Central memory CD8-positive, alpha-beta T cell (primary cell): ENCODE measurements around the gene OSBPL6.
"Not testable (repeated sequence)": the region's sequence is repeated elsewhere in the genome, so short reads cannot be mapped to it uniquely, and the experiment has no call there.

Experiments used
- ATAC-seq: fragments of 150-1000 bp; cut with Tn5 transposase; replicated peaks from 2 replicates; pipeline ENCODE4 v1.10.0; 2022; ENCODE audit warnings: mild to moderate bottlenecking, moderate FRiP score, moderate number of reproducible peaks; ENCODE audit not compliant: poor library complexity, severe bottlenecking; ENCODE audit errors: extremely low read depth
- DNase-seq, 2 donors: peaks; one replicate each; pipeline ENCODE4 v3.0.0; 2021; ENCODE audit warnings: low spot score in 2 of 2
- H3K27ac Mint-ChIP-seq: one replicate; pipeline ENCODE4 v1.8.0; 2022; ENCODE audit warnings: low read depth, mild to moderate bottlenecking, moderate library complexity, mixed read lengths
- H3K27me3 Mint-ChIP-seq: one replicate; pipeline ENCODE4 v1.8.0; 2022; ENCODE audit warnings: mixed read lengths
- H3K36me3 Mint-ChIP-seq: one replicate; pipeline ENCODE4 v1.8.0; 2022; ENCODE audit warnings: mild to moderate bottlenecking, moderate library complexity, mixed read lengths; ENCODE audit not compliant: insufficient read depth
- H3K4me1 Mint-ChIP-seq: one replicate; pipeline ENCODE4 v1.8.0; 2022; ENCODE audit warnings: mixed read lengths
- H3K4me3 Mint-ChIP-seq: one replicate; pipeline ENCODE4 v1.8.0; 2022; ENCODE audit warnings: mild to moderate bottlenecking, moderate library complexity, mixed read lengths
- H3K9me3 Mint-ChIP-seq: one replicate; pipeline ENCODE4 v1.8.0; 2022; ENCODE audit warnings: mixed read lengths

Gene OSBPL6

DNA sequence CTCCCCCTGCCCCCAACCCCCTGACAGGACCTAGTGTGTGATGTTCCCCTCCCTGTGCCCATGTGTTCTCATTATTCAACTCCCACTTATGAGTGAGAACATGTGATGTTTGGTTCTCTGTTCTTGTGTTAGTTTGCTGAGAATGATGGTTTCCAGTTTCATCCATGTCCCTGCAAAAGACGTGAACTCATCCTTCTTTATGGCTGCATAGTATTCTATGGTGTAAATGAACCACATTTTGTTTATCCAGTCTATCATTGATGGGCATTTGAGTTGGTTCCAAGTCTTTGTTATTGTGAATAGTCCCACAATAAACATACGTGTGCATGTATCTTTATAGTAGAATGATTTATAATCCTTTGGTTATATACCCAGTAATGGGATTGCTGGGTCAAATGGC, 13.7 kb upstream of the OSBPL6 start:
- H3K9me3 Mint-ChIP-seq, ATAC-seq, H3K4me1 Mint-ChIP-seq, DNase-seq, H3K27ac Mint-ChIP-seq, H3K4me3 Mint-ChIP-seq, H3K36me3 Mint-ChIP-seq: not testable (repeated sequence)
- H3K27me3 Mint-ChIP-seq = peaks cover 31% of the 10 kb centered on the region

DNA sequence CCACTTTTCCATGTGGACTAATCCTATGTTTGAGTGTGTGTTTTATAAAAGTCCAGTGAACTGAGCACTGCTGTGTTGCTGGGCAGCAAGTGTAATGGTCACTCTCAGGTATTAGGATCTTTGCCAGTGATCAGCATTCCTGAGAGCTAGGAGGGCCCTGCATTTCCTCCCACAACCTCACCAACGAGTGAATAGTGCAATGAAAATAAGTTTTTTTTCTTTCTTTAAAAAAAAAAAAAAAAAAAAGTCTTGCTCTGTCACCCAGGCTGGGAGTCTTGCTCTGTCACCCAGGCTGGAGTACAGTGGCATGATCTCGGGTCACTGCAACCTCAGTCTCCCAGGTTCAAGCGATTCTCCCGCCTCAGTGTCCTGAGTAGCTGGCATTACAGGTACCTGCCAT, 6.5 kb upstream of the OSBPL6 start:
- no peak overlapping the region for H3K4me3 Mint-ChIP-seq
- H3K36me3 Mint-ChIP-seq = peaks cover 2% of the 10 kb centered on the region
- ATAC-seq (no peak), DNase-seq (no peak)
- no peak overlapping the region for H3K27ac Mint-ChIP-seq
- no peaks in the 10 kb centered on the region for H3K9me3 Mint-ChIP-seq
- no peaks in the 10 kb centered on the region for H3K4me1 Mint-ChIP-seq
- peaks cover 48% of the 10 kb centered on the region for H3K27me3 Mint-ChIP-seq

- Mint-ChIP-seq H3K9me3 (no peaks in the 10 kb centered on the region), H3K36me3 (peaks cover 2% of the 10 kb centered on the region), H3K4me3 (no peak overlapping the region), H3K27ac (no peak overlapping the region), H3K27me3 (peaks cover 48% of the 10 kb centered on the region), H3K4me1 (no peaks in the 10 kb centered on the region)
- DNase-seq (no peak), ATAC-seq (no peak)
Measured at GRCh38 chr2:178188466-178188865, 5.8 kb upstream of the OSBPL6 start.

GRCh38 chr2:178191004-178191508, 3.3 kb upstream of the OSBPL6 start:
- Mint-ChIP-seq H3K36me3 (peaks cover 2% of the 10 kb centered on the region), H3K27ac (peak overlapping the region; percentile 64), H3K27me3 (peaks cover 38% of the 10 kb centered on the region), H3K4me1 (peaks cover 4% of the 10 kb centered on the region), H3K9me3 (no peaks in the 10 kb centered on the region), H3K4me3 (no peak overlapping the region)
- DNase-seq (no peak), ATAC-seq (peak; percentile 31)

GRCh38 chr2:178191511-178191910, 2.8 kb upstream of the OSBPL6 start:
- no peak overlapping the region for H3K27ac Mint-ChIP-seq
- peaks cover 2% of the 10 kb centered on the region for H3K36me3 Mint-ChIP-seq
- DNase-seq = no peak
- H3K4me1 Mint-ChIP-seq = peaks cover 4% of the 10 kb centered on the region
- ATAC-seq = no peak
- no peaks in the 10 kb centered on the region for H3K9me3 Mint-ChIP-seq
- H3K27me3 Mint-ChIP-seq = peaks cover 38% of the 10 kb centered on the region
- H3K4me3 Mint-ChIP-seq = no peak overlapping the region

DNA sequence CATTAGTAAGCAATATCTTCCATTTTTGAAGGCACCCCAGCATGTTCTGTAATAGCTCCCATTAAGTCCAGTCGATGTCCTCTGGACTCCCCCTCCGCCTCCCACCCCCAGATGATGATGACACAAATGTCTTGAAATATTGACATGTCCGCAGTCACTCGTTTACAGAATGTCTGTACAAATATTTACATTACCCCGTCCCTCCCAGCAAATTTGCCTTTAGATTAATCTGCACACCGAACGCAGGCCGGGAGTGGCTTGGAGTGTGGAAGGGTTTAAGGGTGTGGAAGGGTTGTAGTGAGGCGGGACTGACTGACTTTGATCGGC, 853 bp upstream of the OSBPL6 start:
- Mint-ChIP-seq H3K36me3 (peaks cover 2% of the 10 kb centered on the region), H3K9me3 (no peaks in the 10 kb centered on the region), H3K27me3 (peaks cover 56% of the 10 kb centered on the region), H3K4me3 (peak overlapping the region; percentile 64), H3K27ac (no peak overlapping the region), H3K4me1 (peaks cover 4% of the 10 kb centered on the region)
- DNase-seq = no peak
- no peak for ATAC-seq

GRCh38 chr2:178194600-178195389, 483 bp downstream of the OSBPL6 start:
- Mint-ChIP-seq H3K4me3 (peak overlapping the region; percentile 73), H3K27me3 (peaks cover 68% of the 10 kb centered on the region), H3K36me3 (peaks cover 2% of the 10 kb centered on the region), H3K9me3 (no peaks in the 10 kb centered on the region), H3K4me1 (peaks cover 4% of the 10 kb centered on the region), H3K27ac (no peak overlapping the region)
- DNase-seq = no peak
- ATAC-seq = no peak

DNA sequence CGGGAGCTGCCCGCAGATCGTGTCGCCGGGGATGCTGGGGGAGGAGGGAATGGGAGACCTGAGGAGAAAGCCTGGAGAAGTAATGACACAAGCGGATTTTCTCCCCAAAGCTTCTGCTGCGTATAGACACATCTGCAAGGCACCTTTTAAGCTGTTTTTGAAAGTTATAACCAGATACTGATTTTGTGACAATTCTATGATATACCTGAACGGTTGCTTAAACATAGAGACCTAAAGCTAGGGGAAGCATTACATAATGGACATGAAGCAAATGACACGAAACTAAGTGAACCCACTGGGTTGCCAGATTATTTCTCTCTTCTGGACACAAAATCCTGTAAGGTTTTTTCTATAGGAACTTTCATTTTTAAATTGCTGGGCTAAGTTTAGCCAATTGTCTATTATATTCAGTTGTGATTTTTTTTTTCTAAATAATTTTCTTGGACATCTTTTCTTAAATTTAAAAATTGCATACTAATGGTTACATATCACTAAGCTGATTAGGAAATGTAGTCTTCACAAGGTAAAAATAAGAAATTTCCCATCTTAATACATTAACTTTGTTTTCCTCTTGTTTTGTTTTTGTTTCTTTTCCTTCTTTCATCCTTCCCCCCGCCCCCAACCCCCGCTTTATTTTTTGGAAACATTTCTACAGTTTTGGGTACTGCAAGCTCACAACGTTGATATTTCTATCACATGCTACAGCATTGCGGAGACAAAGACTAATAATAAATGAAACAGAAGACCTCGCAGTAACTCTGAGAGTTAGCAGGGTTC, 1.3 kb downstream of the OSBPL6 start:
- H3K4me1 Mint-ChIP-seq = peaks cover 4% of the 10 kb centered on the region
- DNase-seq (no peak), ATAC-seq (no peak)
- peak overlapping the region; percentile 73 for H3K4me3 Mint-ChIP-seq
- H3K27me3 Mint-ChIP-seq = peaks cover 68% of the 10 kb centered on the region
- no peak overlapping the region for H3K27ac Mint-ChIP-seq
- H3K36me3 Mint-ChIP-seq = peaks cover 2% of the 10 kb centered on the region
- H3K9me3 Mint-ChIP-seq = no peaks in the 10 kb centered on the region

- H3K4me1 Mint-ChIP-seq = peaks cover 4% of the 10 kb centered on the region
- no peaks in the 10 kb centered on the region for H3K9me3 Mint-ChIP-seq
- no peaks in the 10 kb centered on the region for H3K36me3 Mint-ChIP-seq
- DNase-seq (no peak), ATAC-seq (no peak)
- no peak overlapping the region for H3K4me3 Mint-ChIP-seq
- H3K27me3 Mint-ChIP-seq = peaks cover 63% of the 10 kb centered on the region
- no peak overlapping the region for H3K27ac Mint-ChIP-seq
Measured at GRCh38 chr2:178197791-178198190, 3.5 kb downstream of the OSBPL6 start.

DNA sequence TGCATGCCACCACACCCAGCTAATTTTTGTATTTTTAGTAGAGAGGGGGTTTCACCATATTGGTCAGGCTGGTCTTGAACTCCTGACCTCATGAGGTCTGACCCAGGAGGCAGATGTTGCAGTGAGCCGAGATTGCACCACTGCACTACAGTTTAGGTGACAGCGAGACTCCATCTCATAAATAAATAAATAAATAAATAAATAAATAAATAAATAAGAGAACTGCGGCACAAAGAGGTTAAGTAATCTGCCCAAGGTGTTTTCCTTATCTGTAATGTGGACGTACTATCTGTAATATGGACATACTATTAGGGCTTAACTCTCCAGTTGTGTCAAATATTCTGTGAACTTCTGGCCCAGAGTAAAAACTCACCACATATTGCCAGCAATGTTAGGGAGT, 4.1 kb downstream of the OSBPL6 start:
- DNase-seq, ATAC-seq, H3K4me1 Mint-ChIP-seq, H3K4me3 Mint-ChIP-seq, H3K36me3 Mint-ChIP-seq, H3K9me3 Mint-ChIP-seq, H3K27ac Mint-ChIP-seq: not testable (repeated sequence)
- peaks cover 63% of the 10 kb centered on the region for H3K27me3 Mint-ChIP-seq

DNA sequence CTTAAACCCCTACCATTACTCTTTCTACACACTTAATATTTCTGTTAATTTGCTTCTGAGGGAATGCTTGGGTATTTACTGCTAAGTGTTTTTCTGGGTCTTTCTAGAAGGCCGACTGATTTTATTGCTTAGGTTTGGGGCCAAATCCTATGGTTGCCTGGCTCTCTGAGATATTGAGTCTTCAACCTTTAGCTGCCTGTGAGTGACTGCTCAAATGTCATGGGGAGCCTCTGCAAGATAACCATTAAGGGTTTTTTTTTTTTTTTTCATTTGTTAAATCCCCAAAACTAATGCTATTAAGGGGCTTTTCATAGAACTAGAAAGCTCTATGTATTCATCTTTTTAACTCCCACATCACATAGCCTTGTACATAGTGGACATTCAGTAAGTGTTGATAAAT, 5.0 kb downstream of the OSBPL6 start:
- H3K4me3 Mint-ChIP-seq = no peak overlapping the region
- DNase-seq (no peak), ATAC-seq (no peak)
- H3K9me3 Mint-ChIP-seq = no peaks in the 10 kb centered on the region
- no peak overlapping the region for H3K27ac Mint-ChIP-seq
- peaks cover 4% of the 10 kb centered on the region for H3K4me1 Mint-ChIP-seq
- peaks cover 68% of the 10 kb centered on the region for H3K27me3 Mint-ChIP-seq
- H3K36me3 Mint-ChIP-seq = no peaks in the 10 kb centered on the region

DNA sequence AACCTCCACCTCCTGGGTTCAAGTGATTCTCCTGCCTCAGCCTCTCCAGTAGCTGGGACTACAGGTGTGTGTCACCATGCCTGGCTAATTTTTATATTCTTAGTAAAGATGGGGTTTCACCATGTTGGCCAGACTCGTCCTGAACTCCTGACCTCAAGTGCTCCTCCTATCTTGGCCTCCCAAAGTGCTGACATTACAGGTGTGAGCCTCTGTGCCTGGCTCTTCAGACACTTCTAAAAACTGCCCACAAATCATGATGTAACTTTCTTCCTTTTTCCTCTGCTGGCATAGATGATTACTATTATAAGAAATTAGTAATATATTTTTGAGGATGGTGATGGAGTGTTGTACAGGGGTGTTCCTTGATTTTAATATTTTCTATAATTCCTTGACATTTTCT, 6.0 kb downstream of the OSBPL6 start:
- H3K4me3 Mint-ChIP-seq = no peak overlapping the region
- DNase-seq = no peak
- H3K9me3 Mint-ChIP-seq = no peaks in the 10 kb centered on the region
- H3K27ac Mint-ChIP-seq = no peak overlapping the region
- peaks cover 74% of the 10 kb centered on the region for H3K27me3 Mint-ChIP-seq
- H3K4me1 Mint-ChIP-seq = peaks cover 1% of the 10 kb centered on the region
- no peaks in the 10 kb centered on the region for H3K36me3 Mint-ChIP-seq
- ATAC-seq = no peak

DNA sequence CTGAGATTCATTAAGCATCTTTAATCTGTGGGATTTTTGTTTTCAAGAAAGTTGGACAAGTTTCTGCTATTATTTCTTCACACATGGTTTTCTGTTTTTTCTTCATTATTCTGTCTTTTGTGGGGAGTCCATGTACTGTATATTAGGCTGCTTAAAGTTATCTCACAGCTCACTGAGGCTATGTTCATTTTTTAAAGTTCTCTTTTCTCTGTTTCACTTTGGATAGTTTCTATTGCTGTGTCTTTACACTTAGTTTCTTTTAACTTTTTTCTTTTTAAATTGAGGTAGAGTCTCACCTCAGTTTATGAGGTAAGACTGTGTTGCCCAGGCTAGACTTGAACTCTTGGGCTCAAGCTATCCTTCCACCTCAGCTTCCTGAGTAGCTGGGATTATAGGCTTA, 8.6 kb downstream of the OSBPL6 start:
- Mint-ChIP-seq H3K4me3 (no peak overlapping the region), H3K4me1 (no peaks in the 10 kb centered on the region), H3K27ac (no peak overlapping the region), H3K27me3 (peaks cover 61% of the 10 kb centered on the region), H3K9me3 (no peaks in the 10 kb centered on the region), H3K36me3 (no peaks in the 10 kb centered on the region)
- no peak for ATAC-seq
- DNase-seq = no peak
